AG09319 (cell line): Measurements from ENCODE around the gene CRABP1.

ENCODE experiments used
- DNase-seq: peaks from one replicate; pipeline ENCODE4 v3.0.0-alpha.2; 2010; ENCODE audit warnings: low read depth; ENCODE audit errors: extremely low read depth
- TF ChIP-seq, protein P1 (sequence below): IDR thresholded peaks from 2 replicates; pipeline ENCODE4 v1.5.1; 2011; ENCODE audit warnings: low read depth, mild to moderate bottlenecking, inconsistent platforms, low read length, moderate library complexity

Gene CRABP1

DNA sequence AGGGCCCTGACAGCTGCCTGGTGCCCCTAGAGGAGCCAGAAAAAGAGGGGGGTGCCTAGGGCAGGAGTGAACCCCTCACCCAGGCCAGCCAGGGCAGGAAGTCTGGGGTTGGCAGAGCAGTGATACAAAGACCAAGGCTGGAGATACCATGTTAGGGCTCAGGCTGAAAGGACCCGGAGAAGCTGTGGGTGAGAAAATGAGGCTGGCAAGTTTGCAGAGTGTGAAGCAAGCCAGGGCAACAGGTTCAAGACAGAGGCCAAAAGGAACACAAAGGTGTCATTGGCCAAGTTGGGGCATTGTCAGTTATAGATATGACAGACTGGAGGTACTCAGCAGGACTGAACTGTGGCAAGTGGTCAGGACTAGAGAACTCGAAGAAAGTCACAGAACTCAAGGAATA is 57.2 kb downstream of the CRABP1 start:
- DNase-seq: no peak
- TF ChIP-seq, protein P1, sequence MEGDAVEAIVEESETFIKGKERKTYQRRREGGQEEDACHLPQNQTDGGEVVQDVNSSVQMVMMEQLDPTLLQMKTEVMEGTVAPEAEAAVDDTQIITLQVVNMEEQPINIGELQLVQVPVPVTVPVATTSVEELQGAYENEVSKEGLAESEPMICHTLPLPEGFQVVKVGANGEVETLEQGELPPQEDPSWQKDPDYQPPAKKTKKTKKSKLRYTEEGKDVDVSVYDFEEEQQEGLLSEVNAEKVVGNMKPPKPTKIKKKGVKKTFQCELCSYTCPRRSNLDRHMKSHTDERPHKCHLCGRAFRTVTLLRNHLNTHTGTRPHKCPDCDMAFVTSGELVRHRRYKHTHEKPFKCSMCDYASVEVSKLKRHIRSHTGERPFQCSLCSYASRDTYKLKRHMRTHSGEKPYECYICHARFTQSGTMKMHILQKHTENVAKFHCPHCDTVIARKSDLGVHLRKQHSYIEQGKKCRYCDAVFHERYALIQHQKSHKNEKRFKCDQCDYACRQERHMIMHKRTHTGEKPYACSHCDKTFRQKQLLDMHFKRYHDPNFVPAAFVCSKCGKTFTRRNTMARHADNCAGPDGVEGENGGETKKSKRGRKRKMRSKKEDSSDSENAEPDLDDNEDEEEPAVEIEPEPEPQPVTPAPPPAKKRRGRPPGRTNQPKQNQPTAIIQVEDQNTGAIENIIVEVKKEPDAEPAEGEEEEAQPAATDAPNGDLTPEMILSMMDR: no peak
